HG03439 (cell line): ENCODE data around the gene DGKA.
A peak's percentile ranks its signal among the peaks of the same experiment; 100 is the strongest.
"Not testable (repeated sequence)": the region's sequence is repeated elsewhere in the genome, so short reads cannot be mapped to it uniquely, and the experiment has no call there.

ENCODE experiments used
- ATAC-seq: cut with Tn5 transposase; IDR thresholded peaks from one replicate; pipeline ENCODE4 v1.9.1; 2021; ENCODE audit warnings: mild to moderate bottlenecking, moderate library complexity; ENCODE audit not compliant: unreplicated experiment

The DGKA gene

GRCh38 chr12:55930771-55931316 is at the start of gene DGKA:
Gene DGKA, plus strand, starts transcription at chr12:55931162. Its CDS starts 5,342 bp downstream, at chr12:55936504.
- ATAC-seq = no peak

- no peak for ATAC-seq
These were observed 45.8 kb upstream of the DGKA start for GRCh38 chr12:55885113-55885512.

GRCh38 chr12:55891310-55891709 is 39.7 kb upstream of the DGKA start:
- no peak for ATAC-seq

GRCh38 chr12:55893723-55894122 is 37.2 kb upstream of the DGKA start:
- ATAC-seq = no peak

GRCh38 chr12:55899082-55899481 is 31.9 kb upstream of the DGKA start:
- no peak for ATAC-seq

GRCh38 chr12:55901881-55902490 is 29.0 kb upstream of the DGKA start:
- ATAC-seq = no peak

- ATAC-seq = no peak
These were observed 24.9 kb upstream of the DGKA start for GRCh38 chr12:55906056-55906455.

GRCh38 chr12:55908726-55909512 is 22.0 kb upstream of the DGKA start:
- no peak for ATAC-seq

GRCh38 chr12:55909513-55909884 is 21.5 kb upstream of the DGKA start:
- ATAC-seq = no peak

- no peak for ATAC-seq
These were observed 18.1 kb upstream of the DGKA start for GRCh38 chr12:55912908-55913307.

- no peak for ATAC-seq
These were observed 15.5 kb upstream of the DGKA start for GRCh38 chr12:55915482-55915859.

GRCh38 chr12:55919032-55919431 is 11.9 kb upstream of the DGKA start:
- ATAC-seq = not testable (repeated sequence)

- ATAC-seq = no peak
These were observed 8.8 kb upstream of the DGKA start for GRCh38 chr12:55922126-55922525.

GRCh38 chr12:55923648-55924047 is 7.3 kb upstream of the DGKA start:
- not testable (repeated sequence) for ATAC-seq

- no peak for ATAC-seq
These were observed 5.6 kb upstream of the DGKA start for GRCh38 chr12:55925371-55925770.

- ATAC-seq = peak; percentile 3
These were observed 4.9 kb upstream of the DGKA start for GRCh38 chr12:55925870-55926737.

GRCh38 chr12:55926738-55927587 is 4.0 kb upstream of the DGKA start:
- peak; percentile 50 for ATAC-seq

- ATAC-seq = peak; percentile 44
These were observed 3.1 kb upstream of the DGKA start, which contains the start of gene PYM1 for GRCh38 chr12:55927588-55928502. Gene PYM1, minus strand, starts transcription at chr12:55927894. Its CDS starts 133 bp downstream, at chr12:55927761.

- ATAC-seq = no peak
These were observed 1.6 kb upstream of the DGKA start for GRCh38 chr12:55929306-55929791.
